Activated CD4-positive, CD25-positive, alpha-beta regulatory T cell (primary cell): ENCODE results near the gene TNFRSF12A.
A peak's percentile ranks its signal among the peaks of the same experiment; 100 is the strongest.

ENCODE experiments used
- DNase-seq, 4 experiments: peaks; one replicate each; lab custom pipeline; 2025; lab: John Stamatoyannopoulos, UW

Gene TNFRSF12A

DNA sequence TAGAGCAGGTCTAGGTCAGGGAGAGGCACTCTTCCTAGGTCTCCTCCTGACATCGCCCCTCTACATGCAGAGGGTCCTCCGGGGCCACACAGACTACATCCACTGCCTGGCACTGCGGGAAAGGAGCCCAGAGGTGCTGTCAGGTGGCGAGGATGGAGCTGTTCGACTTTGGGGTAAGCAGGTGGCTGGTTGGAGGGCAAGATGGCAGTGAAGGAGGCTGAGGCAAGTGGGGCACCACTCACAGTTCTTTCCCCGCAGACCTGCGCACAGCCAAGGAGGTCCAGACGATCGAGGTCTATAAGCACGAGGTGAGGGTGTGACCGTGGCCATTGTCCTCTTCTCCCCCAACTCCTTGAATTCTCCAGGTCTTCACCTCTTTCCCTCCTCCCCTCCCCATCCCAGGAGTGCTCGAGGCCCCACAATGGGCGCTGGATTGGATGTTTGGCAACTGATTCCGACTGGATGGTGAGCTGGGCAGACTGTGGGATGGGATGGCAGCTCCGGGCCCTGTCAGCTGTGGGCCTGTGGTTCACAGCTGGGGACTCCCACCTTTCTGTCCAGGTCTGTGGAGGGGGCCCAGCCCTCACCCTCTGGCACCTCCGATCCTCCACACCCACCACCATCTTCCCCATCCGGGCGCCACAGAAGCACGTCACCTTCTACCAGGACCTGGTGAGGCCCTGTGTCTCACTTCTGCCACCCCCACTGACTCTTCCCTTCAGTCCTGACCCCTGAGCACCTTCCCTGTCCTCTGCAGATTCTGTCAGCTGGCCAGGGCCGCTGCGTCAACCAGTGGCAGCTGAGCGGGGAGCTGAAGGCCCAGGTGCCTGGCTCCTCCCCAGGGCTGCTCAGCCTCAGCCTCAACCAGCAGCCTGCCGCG is 6.7 kb downstream of the TNFRSF12A start:
- no peak for DNase-seq

DNA sequence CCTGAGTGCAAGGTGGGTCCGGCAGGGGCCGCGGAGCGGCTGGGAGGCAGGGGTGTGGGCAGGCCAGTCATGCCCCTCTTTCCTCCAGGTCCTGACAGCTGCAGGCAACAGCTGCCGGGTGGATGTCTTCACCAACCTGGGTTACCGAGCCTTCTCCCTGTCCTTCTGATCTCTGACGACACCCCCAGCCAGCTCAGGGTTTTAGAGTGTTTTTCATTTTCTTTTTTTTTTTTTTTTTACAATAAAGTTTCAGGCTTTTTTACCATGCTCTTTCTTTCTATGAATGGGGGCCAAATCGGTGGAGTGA is 7.3 kb downstream of the TNFRSF12A start:
- no peak for DNase-seq

DNA sequence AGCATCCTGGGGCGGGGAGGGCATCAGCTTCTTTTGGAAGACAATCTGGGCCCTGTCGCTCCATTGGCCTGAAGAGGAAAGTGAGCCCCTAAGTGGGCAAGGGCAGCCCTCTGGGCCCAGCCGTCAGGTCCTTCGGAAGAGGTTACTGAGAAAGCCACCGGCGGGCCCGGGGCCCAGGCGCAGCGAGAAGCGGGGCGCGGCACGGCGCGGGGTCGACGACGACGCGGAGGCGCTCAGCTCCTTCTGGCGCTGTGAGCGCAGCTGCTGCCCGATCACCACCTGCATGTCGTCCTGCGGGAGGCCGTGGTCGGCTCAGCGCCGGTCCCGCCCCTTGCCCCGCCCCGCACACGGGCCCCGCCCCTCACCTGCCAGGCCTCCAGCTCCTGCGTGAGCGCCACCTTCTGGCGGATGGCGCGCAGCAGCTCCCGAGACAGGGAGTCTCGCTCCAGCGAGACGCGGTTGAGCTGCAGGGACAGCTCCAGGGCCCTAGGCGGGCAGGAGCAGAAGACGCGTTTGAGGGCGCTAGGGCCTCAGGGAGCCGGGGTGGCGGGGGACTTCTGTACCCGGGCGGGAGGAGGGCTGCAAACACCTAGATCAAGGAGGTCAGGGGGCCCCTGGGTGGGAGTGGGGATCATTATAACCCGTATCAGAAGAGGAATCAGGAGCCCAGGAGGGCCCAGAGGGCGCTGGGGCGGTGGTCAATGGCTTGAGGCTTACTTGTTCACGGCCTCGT is 8.0 kb downstream of the TNFRSF12A start:
- DNase-seq = peak; percentile 75 to 82 (median 76)

DNA sequence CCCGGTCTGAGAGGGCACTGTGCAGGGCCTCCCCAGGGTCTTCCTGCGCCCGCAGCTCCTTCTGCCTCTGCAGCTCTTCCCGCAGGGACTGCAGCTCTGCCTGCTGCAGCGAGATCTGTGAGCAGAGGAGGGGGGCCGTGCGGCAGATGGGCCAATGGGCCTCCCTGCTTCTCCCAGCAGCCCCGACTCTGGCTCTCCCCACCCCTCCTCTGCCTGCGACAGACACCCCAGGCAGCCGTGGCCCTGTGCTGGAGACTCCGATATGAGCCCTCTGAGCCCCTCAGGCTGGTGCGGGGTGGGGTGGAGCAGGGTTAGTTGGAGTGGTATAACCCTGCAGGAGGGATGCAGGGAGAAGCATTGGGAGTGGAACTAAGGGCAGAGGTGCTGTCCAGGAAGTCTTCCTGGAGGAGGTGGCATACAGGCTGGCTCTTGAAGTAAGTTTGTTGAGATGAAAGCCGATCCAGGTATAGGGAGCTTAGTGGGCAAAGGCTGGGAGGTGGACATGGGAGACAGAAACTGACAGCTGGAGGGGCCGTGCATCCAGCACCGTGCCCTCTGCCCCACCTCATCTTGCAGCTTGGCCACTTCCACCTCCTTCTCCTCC is 8.7 kb downstream of the TNFRSF12A start:
- no peak for DNase-seq

DNA sequence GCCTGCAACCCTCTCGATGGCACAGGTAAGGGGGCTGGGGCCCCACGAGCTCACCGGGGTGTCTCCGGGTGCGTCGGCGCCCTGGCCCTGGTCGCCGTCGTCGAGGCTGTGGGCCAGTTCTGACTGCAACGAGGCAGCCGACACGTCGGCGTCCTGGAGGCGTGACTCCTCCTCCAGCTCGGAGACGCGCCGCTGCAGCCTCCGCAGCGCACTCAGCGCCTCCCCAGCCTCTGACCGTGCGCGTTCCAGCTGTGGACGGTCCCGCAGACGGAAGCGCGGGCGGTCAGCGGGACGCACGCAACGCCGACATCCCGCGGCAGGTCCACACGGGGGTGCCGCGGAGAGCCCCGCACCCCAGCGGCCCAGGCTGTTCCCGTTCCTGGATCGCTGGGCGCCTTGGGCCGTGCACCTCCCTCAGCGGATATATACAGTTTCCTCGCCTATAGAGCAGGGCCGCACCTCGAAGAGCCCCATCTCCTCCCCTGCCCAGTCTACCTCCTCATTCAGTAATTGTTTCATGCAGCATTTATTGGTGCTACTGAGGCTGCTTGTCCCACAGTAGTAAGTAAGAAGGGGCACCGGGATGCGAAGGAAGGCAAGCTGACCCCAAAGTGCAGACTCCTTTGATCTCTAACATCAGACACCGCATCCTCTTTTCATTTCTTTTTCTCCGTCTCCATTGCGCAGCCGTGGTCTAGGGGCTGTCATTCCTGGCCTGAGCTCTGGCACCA is 9.5 kb downstream of the TNFRSF12A start:
- peak in 1 of 4 experiments; percentile 24 for DNase-seq

DNA sequence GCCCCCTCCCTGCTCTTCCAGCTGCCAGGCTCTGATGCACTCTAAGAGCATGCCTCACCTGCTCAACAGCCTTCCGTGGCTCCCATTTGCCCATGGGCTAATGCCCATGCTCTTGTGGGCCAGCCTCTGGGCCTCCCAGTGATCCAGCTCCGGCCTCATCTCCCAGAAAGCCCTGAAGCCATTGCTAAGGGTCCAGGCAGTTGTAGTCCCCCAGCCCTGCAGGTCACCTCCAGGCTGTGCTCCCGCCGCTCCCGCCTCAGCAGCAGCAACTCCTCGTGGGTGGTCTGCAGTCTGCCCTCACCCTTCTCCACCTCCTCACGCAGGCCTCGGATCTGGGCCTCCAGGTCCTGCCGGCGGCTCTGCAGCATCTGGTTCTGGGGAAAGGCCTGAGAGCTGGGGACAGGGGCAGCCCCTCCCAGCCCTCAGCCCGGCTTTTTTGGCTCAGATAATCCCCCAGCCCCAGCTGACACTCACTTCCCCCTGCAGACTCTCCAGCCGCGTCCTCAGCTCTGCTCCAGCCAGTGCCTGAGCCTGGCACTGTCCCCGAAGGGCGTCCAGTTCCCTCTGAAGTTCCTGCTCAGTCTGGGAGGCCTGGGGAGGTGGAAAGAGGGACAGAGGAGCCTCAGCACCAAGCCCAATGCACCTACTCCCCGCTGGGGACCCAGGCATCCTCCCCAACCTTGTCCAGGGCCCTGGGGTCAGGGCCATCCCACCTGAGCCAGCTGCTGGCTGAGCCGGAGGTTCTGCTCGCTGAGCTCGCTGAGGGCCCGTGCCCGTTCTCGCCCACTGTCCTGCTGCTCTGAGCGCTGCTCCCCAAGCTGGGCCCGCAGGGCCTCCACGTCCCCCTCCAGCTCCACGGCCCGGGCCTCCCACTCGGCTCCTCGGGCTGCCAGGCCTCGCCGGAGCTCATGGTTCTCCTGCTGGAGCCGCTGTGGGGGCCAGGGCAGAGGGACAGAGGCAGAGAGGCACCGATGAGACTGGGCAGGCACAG is 10.3 kb downstream of the TNFRSF12A start:
- no peak for DNase-seq

DNA sequence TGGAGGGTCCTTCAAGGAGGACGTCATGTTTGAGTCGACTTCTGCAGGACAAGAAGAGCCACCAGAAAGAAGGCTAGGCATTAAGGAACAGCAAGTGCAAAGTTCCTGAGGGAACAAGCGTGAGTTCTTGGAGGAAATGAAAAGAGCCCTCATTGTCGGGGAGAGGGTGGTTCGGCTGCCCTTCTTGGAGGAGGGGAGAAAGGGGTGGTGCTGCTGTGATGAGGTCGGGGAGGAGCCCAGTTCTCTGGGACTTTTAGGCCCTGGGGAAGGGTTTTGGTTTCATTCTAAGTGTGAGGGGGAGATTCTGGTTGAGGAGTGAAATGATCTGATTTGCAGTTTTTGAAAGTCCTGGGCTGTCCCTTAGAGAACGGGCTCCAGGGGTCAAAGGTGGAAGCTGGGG is 12.5 kb downstream of the TNFRSF12A start:
- DNase-seq = no peak

DNA sequence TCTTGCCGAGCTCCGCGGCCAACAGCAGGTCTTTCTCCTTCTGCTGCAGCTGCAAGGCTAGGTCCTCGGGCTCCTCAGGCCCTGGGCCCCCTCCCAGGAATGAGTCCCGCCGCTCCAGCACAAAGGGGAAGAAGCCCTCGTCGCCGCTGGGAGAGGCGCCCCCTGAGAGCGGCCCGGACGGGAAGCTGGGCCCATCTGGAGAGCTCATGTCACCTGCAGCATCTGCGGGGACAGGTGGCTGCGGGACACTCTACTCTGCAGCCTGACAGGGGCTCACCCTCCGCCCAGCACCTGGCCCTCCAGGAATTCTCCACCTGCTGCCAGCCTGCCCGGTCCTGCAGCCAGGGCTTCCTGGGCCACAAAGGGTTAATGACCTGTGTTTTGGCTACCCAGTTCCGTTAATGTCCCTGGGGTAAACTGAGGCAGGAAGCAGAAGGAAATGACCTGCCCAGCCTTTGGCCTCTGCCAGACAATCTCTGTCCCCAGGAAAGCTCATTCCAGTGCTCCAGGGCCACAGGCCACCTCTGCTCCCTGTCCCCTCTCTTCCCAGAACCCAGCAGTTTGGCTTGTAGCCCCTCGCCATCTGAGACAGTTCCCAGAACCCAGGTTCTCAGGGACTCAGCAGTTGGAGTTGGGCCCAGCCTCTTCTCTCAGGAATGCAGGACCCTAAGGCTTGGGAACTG is 15.3 kb downstream of the TNFRSF12A start:
- DNase-seq = no peak

DNA sequence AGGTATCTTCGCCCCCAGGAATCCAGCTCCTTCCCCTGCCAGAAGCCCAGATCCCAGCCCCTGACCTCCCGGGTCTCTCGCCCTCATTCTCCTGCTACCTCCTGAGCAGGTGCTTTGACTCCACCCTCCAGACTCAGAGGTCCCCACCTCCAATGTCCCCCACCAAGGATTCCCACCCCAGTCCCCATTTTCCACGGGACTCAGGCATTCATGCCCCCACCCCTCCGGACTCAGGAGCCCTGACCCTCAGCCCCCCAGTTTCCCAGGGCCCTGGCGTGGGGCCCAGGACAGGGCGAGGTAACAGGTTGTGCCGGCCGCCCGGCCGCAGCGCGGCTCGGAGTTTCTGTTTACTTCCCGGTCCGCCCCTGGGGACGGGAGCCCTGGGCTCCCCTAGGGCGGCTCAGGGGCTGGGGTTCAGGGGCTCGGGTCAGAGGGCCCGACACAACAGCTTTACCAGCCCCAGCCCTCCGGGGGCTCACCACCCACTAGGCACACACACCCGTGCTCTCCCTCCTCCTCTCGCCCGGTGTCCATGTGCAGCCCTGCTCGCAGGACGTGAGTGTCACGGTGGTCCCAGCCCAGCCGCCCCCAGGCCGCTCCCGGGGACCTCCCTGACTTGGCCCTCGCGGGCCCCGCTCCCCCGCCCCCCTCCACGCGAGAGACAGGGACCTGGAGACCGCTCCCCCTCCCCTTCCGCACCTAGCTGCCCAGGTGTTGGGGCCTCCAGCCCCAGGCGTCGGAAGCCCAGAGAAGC is 16.0 kb downstream of the TNFRSF12A start:
- no peak for DNase-seq

DNA sequence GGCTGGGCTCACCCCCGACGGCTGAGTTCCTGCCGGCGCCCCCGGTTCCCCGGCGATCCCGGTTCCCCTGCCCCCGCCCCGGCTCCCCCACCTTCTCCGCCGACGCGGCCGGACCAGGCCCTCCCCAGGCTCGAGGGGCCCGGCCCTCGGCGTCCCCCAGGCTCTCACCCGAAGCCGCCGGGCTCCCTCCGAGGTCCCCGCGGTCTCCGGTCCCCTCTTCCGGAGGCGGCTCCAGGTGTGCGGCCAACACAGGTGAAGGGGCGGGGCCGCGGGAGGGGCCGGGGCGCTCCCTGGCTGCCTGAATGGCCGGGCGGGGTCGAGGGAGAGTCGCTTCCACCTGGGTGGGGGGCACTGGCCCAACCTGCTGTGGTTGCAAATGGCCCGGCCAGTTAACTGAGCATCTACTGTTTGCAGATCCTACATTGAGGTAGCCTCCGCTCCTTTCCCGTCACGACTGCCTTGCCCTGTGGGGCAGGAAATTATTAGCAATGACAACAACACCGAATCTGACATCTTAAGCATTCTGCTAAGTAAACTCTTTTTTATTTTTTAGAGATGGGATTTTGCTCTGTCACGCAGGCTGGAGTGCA is 16.7 kb downstream of the TNFRSF12A start, which contains the start of gene BICDL2:
Gene BICDL2 (minus strand): TSS at position 219 of the 590 bp plus-strand sequence. CDS start 1,448 bp downstream, outside the sequence.
- DNase-seq = no peak

DNA sequence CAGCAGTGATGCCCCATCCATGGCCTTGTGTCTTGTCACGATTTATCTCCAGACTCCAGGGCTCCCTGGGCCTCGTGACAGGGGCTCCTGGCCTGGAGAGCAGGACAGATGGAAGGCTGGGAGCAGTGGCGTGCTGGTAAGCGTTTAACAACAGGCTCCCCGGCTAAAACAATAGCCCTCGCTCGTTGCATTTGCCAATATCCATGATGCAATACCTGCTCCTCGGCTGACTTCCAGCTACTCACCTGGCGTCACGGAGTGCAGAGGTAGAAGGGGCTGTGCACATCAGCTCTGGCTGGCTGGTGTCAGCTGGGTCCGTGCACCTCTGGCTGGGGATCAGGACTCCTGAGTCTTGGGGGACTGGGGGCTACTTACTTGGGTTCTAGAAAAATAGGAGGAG is 18.1 kb downstream of the TNFRSF12A start:
- DNase-seq = no peak

DNA sequence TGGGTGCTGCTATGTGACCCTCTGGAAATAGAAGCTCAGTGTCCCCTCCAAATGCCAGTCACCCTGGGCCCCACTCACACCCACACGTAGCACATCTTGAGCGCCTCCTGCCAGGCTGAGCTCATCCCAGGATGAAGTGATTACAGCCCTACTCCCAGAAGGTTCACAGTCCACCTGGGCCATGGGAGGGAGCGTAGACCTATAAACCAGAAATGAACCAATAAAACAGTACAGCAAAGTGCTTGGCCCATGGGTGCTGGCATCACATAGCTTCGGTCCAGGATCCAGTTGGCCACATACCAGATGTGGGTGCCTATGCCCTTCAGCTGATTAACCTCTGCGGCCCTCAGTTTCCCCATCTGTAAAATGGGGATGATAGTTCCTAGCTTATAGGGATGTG is 18.7 kb downstream of the TNFRSF12A start:
- DNase-seq = no peak

DNA sequence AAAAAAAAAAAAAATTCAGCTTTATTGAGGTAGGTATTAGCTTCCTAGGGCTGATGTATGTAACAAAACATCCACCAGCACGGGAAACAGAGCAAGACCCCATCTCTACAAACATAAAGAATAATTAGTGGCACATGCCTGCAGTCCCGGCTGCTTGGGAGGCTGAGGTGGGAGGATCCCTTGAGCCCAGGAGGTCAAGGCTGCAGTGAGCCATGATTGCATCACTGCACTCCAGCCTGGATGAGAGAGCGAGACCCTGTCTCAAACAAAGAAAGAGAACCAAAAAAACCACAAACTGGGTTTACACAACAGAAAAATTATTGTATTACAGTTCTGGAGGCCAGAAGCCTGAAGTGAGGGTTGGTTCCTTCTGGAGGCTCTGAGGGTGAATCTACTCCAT is 22.2 kb downstream of the TNFRSF12A start:
- DNase-seq = no peak

DNA sequence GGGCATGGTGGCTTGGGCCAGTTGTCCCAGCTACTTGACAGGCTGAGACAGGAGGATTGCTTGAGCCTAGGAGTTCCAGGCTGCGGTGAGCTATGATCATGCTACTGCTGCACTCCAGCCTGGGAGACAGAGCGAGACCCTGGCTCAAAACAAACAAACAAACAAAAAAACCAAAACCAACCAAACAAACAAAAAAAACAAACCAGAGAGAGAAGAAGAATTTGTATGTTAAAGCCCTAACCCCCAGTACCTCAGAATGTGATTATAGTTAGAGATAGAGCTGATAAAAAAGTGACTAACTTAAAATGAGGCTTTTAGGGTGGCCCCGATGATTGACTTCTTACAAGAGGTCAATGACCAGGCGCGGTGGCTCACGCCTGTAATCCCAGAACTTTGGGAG is 24.5 kb downstream of the TNFRSF12A start:
- no peak for DNase-seq

DNA sequence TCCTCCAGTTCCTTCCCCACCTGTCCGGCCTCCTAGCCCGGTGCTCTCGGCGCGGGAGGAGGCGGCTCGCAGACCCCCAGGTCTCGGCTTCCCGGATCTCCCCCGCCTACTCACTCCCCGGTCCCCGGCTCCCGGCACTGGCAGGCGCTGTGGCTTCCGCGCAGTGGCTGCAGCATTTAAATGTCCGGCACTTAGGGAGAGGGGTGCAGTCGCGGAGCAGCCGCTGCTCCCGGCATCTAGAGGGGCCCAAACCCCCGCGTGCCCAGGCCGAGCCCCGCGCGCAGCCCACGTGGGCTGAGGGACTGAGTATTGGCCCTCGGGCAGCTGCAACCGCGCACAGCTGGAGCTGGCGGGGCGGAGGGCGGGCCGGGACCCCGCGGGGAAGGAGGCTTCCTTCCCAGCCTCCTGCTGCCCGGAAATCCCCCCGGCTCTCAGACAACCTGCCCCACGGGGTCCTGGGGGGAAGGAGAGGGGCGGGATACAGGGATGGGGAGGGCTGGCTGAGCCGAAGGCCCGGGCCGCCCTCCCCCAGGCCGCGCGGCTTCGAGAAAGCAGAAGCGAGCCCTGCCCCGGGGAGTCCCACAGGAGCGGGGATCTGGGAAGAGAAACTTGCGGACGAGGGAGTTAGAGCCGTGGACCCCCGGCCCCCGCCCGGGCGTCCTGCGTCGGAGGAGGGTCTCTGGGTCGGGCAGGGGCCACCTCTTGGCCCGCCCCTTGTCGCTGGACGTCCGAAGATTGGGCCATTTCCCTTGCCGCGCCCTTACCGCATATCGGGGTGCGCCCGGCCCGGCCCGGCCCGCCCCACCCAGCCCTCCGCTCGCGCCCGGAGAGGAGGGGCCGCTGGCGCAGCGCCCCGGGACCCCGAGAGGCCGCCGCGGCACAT is 25.8 kb downstream of the TNFRSF12A start, which contains the start of gene MMP25:
Gene MMP25 (plus strand): TSS at position 804 of the 883 bp plus-strand sequence. CDS start 357 bp downstream, outside the sequence.
- DNase-seq = no peak

DNA sequence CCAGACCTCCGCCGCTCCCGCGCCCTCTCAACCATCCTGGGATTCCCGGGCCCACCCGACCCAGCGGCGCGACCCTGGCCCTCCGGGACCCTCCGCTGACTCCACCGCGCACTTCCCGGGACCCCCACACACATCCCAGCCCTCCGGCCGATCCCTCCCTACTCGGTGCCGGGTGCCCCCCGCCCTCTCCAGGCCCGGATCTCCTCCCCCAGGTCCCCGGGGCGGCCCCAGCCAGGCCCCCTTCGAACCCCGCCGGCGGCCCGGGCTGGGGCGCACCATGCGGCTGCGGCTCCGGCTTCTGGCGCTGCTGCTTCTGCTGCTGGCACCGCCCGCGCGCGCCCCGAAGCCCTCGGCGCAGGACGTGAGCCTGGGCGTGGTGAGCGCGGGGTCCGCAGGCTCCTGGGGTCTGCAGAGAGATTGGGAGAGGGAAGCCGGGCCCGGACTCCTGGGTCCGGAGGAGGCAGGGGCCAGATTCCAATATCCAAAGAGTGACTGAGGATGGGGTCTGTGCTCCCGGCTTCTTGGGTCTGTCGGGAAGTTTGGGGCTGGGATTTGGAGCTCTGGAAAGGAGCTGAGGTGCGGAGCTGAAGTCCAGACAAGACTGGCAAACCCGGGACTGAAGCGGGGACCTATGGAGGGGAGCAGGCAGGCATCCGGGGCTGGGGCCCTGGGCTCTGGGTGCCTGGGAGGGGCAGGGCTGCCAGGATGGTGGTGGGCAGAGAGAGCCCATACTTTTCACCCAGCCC is 26.6 kb downstream of the TNFRSF12A start:
- DNase-seq = no peak

DNA sequence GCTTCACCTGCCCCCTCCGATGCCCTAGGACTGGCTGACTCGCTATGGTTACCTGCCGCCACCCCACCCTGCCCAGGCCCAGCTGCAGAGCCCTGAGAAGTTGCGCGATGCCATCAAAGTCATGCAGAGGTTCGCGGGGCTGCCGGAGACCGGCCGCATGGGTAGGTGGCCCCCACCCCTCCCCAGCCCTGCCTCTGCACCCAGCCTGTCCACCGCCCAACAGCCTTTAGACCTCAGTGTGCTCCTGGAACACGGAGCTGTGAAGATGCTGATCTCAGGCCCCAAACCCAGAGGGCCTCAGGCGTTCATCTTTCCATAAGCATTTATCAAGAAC is 27.2 kb downstream of the TNFRSF12A start:
- no peak for DNase-seq
